Upper lobe of left lung (tissue), 4 donors: ENCODE data around the gene GRIK5.

Source experiments
- CTCF ChIP-seq, 6 experiments: fragments of 450-650 bp in 4 of 6; fragments of 200-600 bp in 2 of 6; sonication (generic) in 2 of 6; IDR thresholded peaks; one replicate each; pipeline ENCODE4 v1.5.1; 2016 to 2019; ENCODE audit warnings: antibody characterized with exemption in 6 of 6
- EP300 ChIP-seq, 4 donors: sonication (generic); formaldehyde crosslinking; IDR thresholded peaks; one replicate each; pipeline ENCODE4 v1.5.1; 2017; ENCODE audit warnings: antibody characterized with exemption in 4 of 4, control low read depth in 2 of 4
- POLR2A ChIP-seq, 4 donors: fragments of 450-650 bp; IDR thresholded peaks; one replicate each; pipeline ENCODE4 v1.5.1; 2016 to 2017; ENCODE audit warnings: antibody characterized with exemption in 4 of 4, mild to moderate bottlenecking in 2 of 4

- TF ChIP-seq CTCF (IDR thresholded peaks at IDR 0.05) (no peak), POLR2A (IDR thresholded peaks at IDR 0.05) (no peak), EP300 (IDR thresholded peaks at IDR 0.05) (no peak)
Observed at GRCh38 chr19:41990615-41991014, 79.4 kb downstream of the GRIK5 start.
